H9 (cell line): Measurements from ENCODE around the gene MBL2. TPM values are rescaled to one million over a fixed set of nuclear protein-coding genes. Genes with fewer than 3 reads are reported as not detected.

Experiments
- DNase-seq: peaks from one replicate; pipeline ENCODE4 v3.0.0-alpha.2; 2017
- H2AFZ ChIP-seq: one replicate; pipeline ENCODE4 v1.6.1; 2013; ENCODE audit warnings: mild to moderate bottlenecking, low read length, control low read depth, moderate library complexity
- H2AK5ac ChIP-seq: 2 replicates; pipeline ENCODE4 v1.6.1; 2013; ENCODE audit warnings: low read length, control low read depth, mixed read lengths; ENCODE audit not compliant: insufficient read length
- H2BK120ac ChIP-seq: one replicate; pipeline ENCODE4 v1.6.1; 2013; ENCODE audit warnings: low read depth, mild to moderate bottlenecking, low read length, control low read depth, inconsistent platforms; ENCODE audit not compliant: poor library complexity, severe bottlenecking
- H2BK12ac ChIP-seq: 2 replicates; pipeline ENCODE4 v1.6.1; 2013; ENCODE audit warnings: low read length, control low read depth, mixed read lengths, low read depth; ENCODE audit not compliant: insufficient read length
- H2BK15ac ChIP-seq: 2 replicates; pipeline ENCODE4 v1.6.1; 2013; ENCODE audit warnings: low read depth, low read length, control low read depth
- H2BK20ac ChIP-seq: one replicate; pipeline ENCODE4 v1.6.1; 2013; ENCODE audit warnings: low read depth, mild to moderate bottlenecking, low read length, control low read depth, inconsistent platforms; ENCODE audit not compliant: poor library complexity, severe bottlenecking
- H2BK5ac ChIP-seq: 2 replicates; pipeline ENCODE4 v1.6.1; 2013; ENCODE audit warnings: low read length, control low read depth, mixed read lengths; ENCODE audit not compliant: insufficient read length
- H3K14ac ChIP-seq: 2 replicates; pipeline ENCODE4 v1.6.1; 2013; ENCODE audit warnings: low read length, control low read depth; ENCODE audit not compliant: insufficient read depth
- H3K18ac ChIP-seq: 2 replicates; pipeline ENCODE4 v1.6.1; 2013; ENCODE audit warnings: low read depth, mild to moderate bottlenecking, mixed read lengths, low read length, control low read depth; ENCODE audit not compliant: insufficient read length
- H3K23ac ChIP-seq: 2 replicates; pipeline ENCODE4 v1.6.1; 2013; ENCODE audit warnings: low read length, control low read depth, mixed read lengths, low read depth; ENCODE audit not compliant: insufficient read length
- H3K23me2 ChIP-seq: 2 replicates; pipeline ENCODE4 v1.6.1; 2013; ENCODE audit warnings: low read depth, mild to moderate bottlenecking, mixed read lengths, low read length, control low read depth; ENCODE audit not compliant: insufficient read length, poor library complexity, severe bottlenecking
- H3K27ac ChIP-seq: 2 replicates; pipeline ENCODE4 v1.5.1; 2013; ENCODE audit warnings: low read length, control low read depth, mixed read lengths, low read depth; ENCODE audit not compliant: insufficient read length
- H3K27me3 ChIP-seq: 2 replicates; pipeline ENCODE4 v1.6.1; 2013; ENCODE audit warnings: low read length, control low read depth, inconsistent platforms; ENCODE audit not compliant: insufficient read depth
- H3K4ac ChIP-seq: 2 replicates; pipeline ENCODE4 v1.6.1; 2013; ENCODE audit warnings: low read depth, mild to moderate bottlenecking, control low read depth, inconsistent platforms, low read length, moderate library complexity
- H3K4me1 ChIP-seq: 2 replicates; pipeline ENCODE4 v1.6.1; 2013; ENCODE audit warnings: low read length, control low read depth, inconsistent platforms; ENCODE audit not compliant: insufficient read depth
- H3K4me2 ChIP-seq: 2 replicates; pipeline ENCODE4 v1.6.1; 2013; ENCODE audit warnings: low read length, control low read depth, mixed read lengths; ENCODE audit not compliant: insufficient read length, insufficient read depth
- H3K56ac ChIP-seq: 2 replicates; pipeline ENCODE4 v1.6.1; 2013; ENCODE audit warnings: low read depth, mild to moderate bottlenecking, mixed read lengths, low read length, control low read depth; ENCODE audit not compliant: insufficient read length
- H3K79me1 ChIP-seq: 2 replicates; pipeline ENCODE4 v1.6.1; 2013; ENCODE audit warnings: low read depth, mild to moderate bottlenecking, moderate library complexity, low read length, control low read depth, inconsistent platforms; ENCODE audit not compliant: insufficient read depth, poor library complexity, severe bottlenecking
- H3K79me2 ChIP-seq: 2 replicates; pipeline ENCODE4 v1.6.1; 2013; ENCODE audit warnings: low read length, control low read depth, inconsistent platforms; ENCODE audit not compliant: insufficient read depth
- H3K9ac ChIP-seq: 2 replicates; pipeline ENCODE4 v1.6.1; 2013; ENCODE audit warnings: low read length, control low read depth, mixed read lengths; ENCODE audit not compliant: insufficient read length; ENCODE audit errors: extremely low read depth
- H3K9me3 ChIP-seq: one replicate; pipeline ENCODE4 v1.6.1; 2013; ENCODE audit warnings: low read depth, low read length, inconsistent platforms; ENCODE audit not compliant: control insufficient read depth
- H3T11ph ChIP-seq: one replicate; pipeline ENCODE4 v1.6.1; 2013; ENCODE audit warnings: mild to moderate bottlenecking, low read length, control low read depth, inconsistent platforms
- H4K20me1 ChIP-seq: one replicate; pipeline ENCODE4 v1.6.1; 2013; ENCODE audit not compliant: control insufficient read depth, insufficient read length, insufficient read depth
- H4K5ac ChIP-seq: 2 replicates; pipeline ENCODE4 v1.6.1; 2013; ENCODE audit warnings: low read depth, mild to moderate bottlenecking, mixed read lengths, low read length, control low read depth; ENCODE audit not compliant: insufficient read length
- H4K8ac ChIP-seq: replicated peaks from 2 replicates; pipeline ENCODE4 v1.6.1; 2013; ENCODE audit warnings: low read length, control low read depth, mixed read lengths, low read depth; ENCODE audit not compliant: insufficient read length
- H4K91ac ChIP-seq: 2 replicates; pipeline ENCODE4 v1.6.1; 2013; ENCODE audit warnings: low read depth, mild to moderate bottlenecking, moderate library complexity, mixed read lengths, low read length, control low read depth; ENCODE audit not compliant: insufficient read length
- H3K27ac Mint-ChIP-seq, 3 experiments: 2 replicates in 2 of 3; 3 replicates in 1 of 3; pipeline ENCODE4 v1.8.0; 2020 to 2021; ENCODE audit warnings: mixed read lengths in 3 of 3, mild to moderate bottlenecking in 1 of 3, moderate library complexity in 1 of 3
- H3K27me3 Mint-ChIP-seq: 2 replicates; pipeline ENCODE4 v1.8.0; 2021; ENCODE audit warnings: low read depth, mild to moderate bottlenecking, moderate library complexity, mixed read lengths
- H3K36me3 Mint-ChIP-seq, 3 experiments: 2 replicates in 2 of 3; 3 replicates in 1 of 3; pipeline ENCODE4 v1.8.0; 2020 to 2021; ENCODE audit warnings: low read depth in 3 of 3, mixed read lengths in 3 of 3; ENCODE audit not compliant: insufficient read depth in 1 of 3
- H3K4me1 Mint-ChIP-seq, 2 experiments: 2 replicates each; pipeline ENCODE4 v1.8.0; 2020; ENCODE audit warnings: mixed read lengths in 2 of 2
- H3K4me3 Mint-ChIP-seq, 2 experiments: 2 replicates in 1 of 2; 3 replicates in 1 of 2; pipeline ENCODE4 v1.8.0; 2020 to 2021; ENCODE audit warnings: mild to moderate bottlenecking in 2 of 2, mixed read lengths in 2 of 2, moderate library complexity in 1 of 2
- H3K9me3 Mint-ChIP-seq, 2 experiments: 2 replicates in 1 of 2; 3 replicates in 1 of 2; pipeline ENCODE4 v1.8.0; 2020; ENCODE audit warnings: mild to moderate bottlenecking in 2 of 2, mixed read lengths in 2 of 2, moderate library complexity in 1 of 2
- CTCF ChIP-seq: fragments of 200-600 bp; sonication (generic); conservative IDR thresholded peaks from 3 replicates; pipeline ENCODE4 v1.8.0; 2021; ENCODE audit warnings: antibody characterized with exemption, mild to moderate bottlenecking
- WGBS: extraction: QIAGEN DNeasy Blood & Tissue Kit; methylation state at CpG from one replicate; pipeline ENCODE4 v1.1.7; 2013; ENCODE audit warnings: missing lambda C conversion rate, low lambda C conversion rate, mixed read lengths; ENCODE audit not compliant: insufficient read length; ENCODE audit errors: extremely low coverage; 5-methylcytosine and 5-hydroxymethylcytosine counted together
- total RNA-seq: library from RNA; stranded (reverse); gene quantifications from 2 replicates; pipeline ENCODE4 v1.2.1, GENCODE V29; 2021

MBL2 gene
- total RNA-seq, 1 experiment from 2014 or later: not detected

GRCh38 chr10:52780391-52781155 is 8.0 kb upstream of the MBL2 start:
- no peak overlapping the region for H3K14ac ChIP-seq
- H2BK12ac ChIP-seq: no peak overlapping the region
- H3K4me2 ChIP-seq: no peak overlapping the region
- H3K27ac Mint-ChIP-seq: no peak overlapping the region; a peak in 1 of 7 replicates
- H3K23ac ChIP-seq: no peak overlapping the region
- no peaks in the 10 kb centered on the region; a peak in 1 of 5 replicates for H3K9me3 Mint-ChIP-seq
- H3K4ac ChIP-seq: no peak overlapping the region
- H3T11ph ChIP-seq: no peak overlapping the region
- H3K4me1 ChIP-seq: no peaks in the 10 kb centered on the region
- DNase-seq: no peak
- no peak overlapping the region for H3K18ac ChIP-seq
- H2AFZ ChIP-seq: no peak overlapping the region
- H2AK5ac ChIP-seq: no peak overlapping the region
- H2BK120ac ChIP-seq: no peak overlapping the region
- WGBS: no CpG with 5 or more reads among the region's 6 CpGs
- no peaks in the 10 kb centered on the region for H3K36me3 Mint-ChIP-seq
- no peak overlapping the region for H3K9ac ChIP-seq
- no peak overlapping the region for H3K56ac ChIP-seq
- no peak for TF ChIP-seq CTCF
- no peak overlapping the region for H4K5ac ChIP-seq
- H3K27me3 ChIP-seq: no peaks in the 10 kb centered on the region
- H4K20me1 ChIP-seq: no peaks in the 10 kb centered on the region
- no peaks in the 10 kb centered on the region for H3K9me3 ChIP-seq
- no peak overlapping the region for H4K91ac ChIP-seq
- H3K79me1 ChIP-seq: no peaks in the 10 kb centered on the region
- H3K4me3 Mint-ChIP-seq: no peak overlapping the region
- no peak overlapping the region for H2BK15ac ChIP-seq
- no peak overlapping the region for H2BK20ac ChIP-seq
- H3K27ac ChIP-seq: no peak overlapping the region
- no peaks in the 10 kb centered on the region for H3K27me3 Mint-ChIP-seq
- no peaks in the 10 kb centered on the region for H3K23me2 ChIP-seq
- H4K8ac ChIP-seq: no peak overlapping the region
- peaks cover 6 to 7% of the 10 kb centered on the region in 2 experiments; a peak in 3 of 4 replicates for H3K4me1 Mint-ChIP-seq
- no peak overlapping the region for H2BK5ac ChIP-seq
- H3K79me2 ChIP-seq: no peaks in the 10 kb centered on the region
